Globus pallidus (tissue), 1 donor: Measurements from ENCODE around the gene ALPL.

ENCODE experiments used
- DNase-seq: peaks from one replicate; pipeline ENCODE4 v3.0.0-alpha.2; 2015; ENCODE audit warnings: low spot score

Gene ALPL

DNA sequence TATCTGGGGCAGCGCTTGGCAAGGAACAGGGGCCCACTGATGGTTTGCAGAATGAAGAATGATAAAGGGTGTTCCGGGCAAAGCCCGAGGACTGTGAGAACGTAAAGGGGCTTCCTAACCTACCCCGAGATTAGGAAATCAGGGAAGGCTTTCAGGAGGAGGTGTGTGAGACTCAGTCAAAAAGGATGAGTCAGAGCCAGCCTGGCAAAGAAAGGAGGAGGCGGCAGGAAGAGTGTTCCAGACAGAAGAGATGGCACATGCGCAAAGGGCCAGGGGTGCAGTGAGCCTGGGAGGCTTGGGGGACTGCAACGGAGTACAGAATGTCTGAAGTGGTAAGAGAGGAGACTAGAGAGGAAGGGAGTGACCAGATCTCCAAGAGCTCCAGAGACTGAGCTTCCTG lies 89.7 kb downstream of the ALPL start:
- DNase-seq, result no peak

DNA sequence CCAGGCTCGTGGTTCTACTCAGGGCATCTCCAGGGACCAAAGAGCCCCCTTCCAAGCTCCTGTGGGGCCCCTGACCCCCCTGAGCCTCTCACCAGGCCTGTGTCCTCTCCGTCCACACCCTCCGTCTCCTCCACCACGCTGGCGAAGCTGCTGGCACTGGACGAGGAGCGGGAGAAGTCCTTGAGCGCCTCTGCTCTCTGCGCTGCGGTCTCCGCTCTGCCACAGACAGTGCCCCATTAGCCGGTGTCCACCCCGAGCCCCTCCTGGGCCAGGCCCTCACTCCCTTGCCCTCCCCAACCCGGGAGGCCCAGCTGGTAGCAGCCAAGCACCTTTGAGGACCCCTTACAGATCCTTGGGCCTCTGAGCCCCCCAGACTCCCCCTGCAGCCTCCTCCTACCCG lies 90.2 kb downstream of the ALPL start:
- no peak for DNase-seq

DNA sequence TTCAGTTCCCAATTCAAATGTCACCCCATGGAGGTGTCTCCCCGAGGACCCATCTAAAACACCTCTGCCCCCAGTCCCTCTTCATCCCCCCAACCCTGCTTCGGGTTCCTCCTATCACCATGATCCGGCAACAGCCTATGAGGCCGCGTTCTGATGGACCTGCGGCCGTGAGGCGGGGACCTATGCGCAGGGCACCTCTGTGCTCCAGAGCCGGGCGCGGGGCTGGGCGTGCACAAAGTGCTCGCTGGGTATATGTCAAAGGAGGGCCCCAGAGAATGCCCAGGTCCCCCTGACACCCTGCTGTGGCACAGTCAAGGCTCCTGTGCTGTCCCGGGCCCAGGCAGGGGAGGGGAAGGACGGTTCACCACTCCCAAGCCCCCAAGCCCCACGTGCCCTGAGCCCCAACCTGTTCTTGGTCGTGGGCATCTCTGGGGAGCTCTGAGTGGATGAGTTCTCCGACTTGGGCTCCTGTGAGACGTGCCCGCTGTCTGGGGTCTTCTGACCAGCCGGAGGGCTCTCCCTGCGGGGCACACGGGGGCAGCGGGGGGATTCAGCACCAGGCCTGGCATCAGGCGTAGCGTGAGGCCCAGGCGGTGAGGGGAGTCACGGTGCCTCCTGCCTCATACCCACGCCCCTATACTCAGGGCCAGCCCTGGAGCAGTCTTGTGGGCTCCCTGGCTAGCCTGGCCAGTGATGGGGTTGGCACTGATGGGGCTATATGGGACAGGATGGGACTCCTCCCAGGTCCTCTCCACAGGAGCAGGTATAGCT lies 92.2 kb downstream of the ALPL start:
- DNase-seq, result no peak

- no peak for DNase-seq
Observed at GRCh38 chr1:21603177-21604138, 94.2 kb downstream of the ALPL start.

- DNase-seq, result no peak
Observed at GRCh38 chr1:21604208-21604957, 95.2 kb downstream of the ALPL start.

GRCh38 chr1:21605012-21605715 lies 95.9 kb downstream of the ALPL start:
- no peak for DNase-seq

GRCh38 chr1:21605964-21606705 lies 96.9 kb downstream of the ALPL start:
- no peak for DNase-seq

DNA sequence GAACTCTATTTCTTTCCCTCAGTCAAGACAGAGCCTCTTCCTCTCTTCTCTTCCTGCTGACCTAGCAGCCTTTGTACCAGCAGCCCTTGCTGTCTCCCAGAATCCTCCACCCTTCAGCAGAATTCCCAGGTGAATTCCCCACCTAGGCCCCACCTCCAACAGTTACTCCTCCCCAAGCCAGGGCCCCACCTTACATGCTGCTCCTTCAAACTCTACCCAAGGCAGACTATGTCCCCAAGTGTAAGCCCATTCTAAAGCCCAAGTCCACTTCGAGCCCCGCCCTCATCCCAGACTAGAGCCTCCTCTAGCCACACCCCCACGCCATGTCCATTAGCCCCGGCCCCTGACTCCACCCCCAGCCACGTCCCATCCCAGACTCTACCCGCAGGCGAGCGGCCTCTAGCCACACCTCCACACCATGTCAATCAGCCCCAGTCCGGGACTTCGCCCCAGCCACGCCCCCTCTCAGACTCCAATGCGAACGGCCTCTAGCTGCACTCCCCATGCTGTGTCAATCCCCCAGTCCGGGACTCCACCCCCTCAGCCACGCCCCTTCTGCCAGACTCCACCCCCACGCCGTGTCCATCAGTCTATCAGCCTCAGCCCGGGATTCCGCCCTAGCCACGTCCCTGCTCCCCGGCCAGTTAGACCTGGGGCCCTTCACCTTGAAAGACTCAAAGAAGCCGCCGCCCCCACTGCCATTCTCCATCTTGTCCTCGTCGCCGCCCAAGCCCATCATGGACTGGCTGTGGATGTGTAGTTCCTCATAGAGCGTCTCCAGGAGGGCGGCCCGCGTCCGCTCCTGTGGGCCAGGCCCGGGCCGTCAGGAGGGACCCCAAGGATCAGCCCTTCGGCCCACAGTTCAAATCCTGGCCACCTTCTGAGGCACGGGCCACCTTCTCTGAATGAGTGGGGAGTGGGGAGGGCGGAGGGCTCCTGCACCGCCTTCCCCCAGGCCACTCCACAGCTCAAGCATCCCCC lies 98.6 kb downstream of the ALPL start:
- DNase-seq, result no peak

- DNase-seq, result no peak
Observed at GRCh38 chr1:21608798-21609197, 99.6 kb downstream of the ALPL start.

DNA sequence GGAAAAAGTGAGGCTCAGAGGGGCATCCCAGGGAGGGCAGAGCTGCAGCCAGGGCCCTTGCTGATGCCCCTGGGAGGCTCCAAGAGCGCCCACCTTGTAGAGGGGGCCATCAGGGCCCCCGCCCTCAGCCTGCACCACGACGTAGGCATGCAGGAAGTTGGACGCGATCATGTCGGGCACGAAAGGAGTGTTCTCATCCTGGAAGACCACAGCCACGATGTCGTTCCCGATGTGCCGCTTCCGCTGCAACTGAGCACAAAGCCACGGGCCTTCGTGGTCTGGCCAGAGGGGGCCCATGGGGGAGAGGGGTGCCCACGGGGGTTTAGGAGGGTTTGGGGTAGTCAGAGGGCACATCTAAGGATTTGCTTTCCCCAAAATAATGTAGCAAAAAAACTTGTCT lies 100.8 kb downstream of the ALPL start:
- DNase-seq, result no peak

DNA sequence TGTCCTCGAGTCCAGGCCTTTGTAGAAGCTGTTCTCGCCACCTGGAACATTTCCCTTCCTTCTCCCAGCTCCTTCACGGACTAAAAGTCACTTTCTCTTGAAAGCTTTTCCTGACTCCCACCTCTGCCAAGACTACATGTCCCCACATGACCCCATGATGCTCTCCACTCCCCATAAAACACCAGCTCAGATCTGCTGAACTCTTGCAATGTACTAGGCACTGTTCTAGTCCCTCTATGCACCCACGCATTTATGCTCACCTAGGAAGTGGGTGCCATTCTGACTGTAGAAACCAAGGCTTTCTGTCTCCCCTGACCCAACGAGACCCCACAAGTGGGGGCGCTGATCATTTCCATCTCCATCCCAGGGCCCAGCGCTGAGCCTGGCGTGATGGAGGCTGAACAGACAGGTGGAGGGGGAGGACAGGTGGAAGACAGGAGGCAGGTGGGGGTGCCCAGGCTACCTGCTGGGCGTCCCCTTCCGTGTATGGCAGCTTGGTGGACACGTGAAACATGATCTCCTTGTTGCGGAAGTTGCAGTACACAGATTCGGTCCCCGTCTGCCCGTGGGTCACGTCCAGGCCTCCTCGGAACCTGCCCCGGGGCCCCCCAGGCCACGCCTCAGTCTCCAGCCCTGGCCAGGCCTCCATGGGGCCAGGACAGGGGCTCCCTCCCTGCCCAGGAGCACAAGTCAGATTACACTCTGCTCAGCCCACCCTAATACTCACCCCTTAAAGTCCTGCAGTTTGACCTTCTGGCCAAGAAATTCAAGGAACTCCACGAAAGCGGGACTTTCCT lies 102.0 kb downstream of the ALPL start:
- DNase-seq, result no peak

DNA sequence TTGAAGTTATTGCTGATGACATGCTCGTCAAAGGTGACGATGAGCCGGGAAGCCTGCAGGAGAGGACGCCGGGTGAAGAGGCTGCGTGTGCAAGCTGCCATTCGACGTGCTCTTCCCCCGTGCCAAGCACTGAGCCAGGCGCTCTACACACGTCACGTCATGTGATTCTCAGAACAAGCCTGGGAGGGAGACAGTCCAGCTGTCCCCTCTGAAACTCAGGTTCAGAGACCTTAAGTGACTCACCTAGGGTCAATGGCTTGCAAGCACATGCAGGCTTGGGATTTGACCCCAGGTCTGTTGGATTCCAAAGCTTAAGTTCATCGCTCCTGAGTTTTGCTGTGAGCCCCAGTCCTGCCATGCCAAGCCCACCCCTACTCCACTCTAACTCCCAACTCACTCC lies 102.8 kb downstream of the ALPL start:
- DNase-seq, result no peak

DNA sequence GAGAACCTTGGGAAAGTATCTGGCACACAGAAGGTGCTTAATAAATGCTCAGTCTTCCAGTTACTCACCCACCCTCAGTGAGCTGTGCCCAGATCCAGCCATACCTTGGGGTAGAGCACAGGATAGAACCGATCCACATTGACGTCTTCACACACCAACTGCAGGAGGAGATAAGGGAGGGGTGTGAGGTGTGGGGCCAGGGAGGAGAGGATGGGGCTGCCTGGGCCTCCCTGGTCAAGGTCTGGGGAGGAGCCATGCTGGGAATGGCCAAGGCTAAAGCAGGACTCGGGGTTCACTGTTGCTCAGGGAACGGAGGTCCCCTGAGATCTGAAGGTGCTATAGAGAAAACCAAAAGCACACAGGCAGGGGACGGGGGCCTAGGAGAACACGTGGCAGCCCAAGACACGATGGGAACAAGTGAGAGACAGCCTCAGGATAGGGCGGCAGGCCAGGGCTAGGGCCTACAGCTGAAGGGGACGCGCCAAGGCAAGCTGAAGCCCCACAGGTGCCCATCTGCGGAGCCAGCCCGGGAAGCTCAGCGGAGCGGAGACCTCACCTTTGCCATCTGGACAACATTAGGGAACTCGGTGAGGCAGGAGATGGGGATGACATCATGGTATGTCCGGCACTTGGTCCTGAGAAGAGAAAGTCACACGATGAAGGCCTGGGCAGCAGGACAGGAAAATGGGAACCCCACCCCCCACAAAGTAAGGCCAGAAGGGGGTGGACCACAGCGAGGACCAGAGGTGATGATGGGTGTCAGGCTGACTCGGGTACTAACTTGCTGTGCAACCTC lies 104.0 kb downstream of the ALPL start:
- DNase-seq, result no peak

GRCh38 chr1:21614419-21615115 lies 105.3 kb downstream of the ALPL start:
- DNase-seq, result no peak

- DNase-seq, result no peak
Observed at GRCh38 chr1:21616372-21616771, 107.1 kb downstream of the ALPL start.

DNA sequence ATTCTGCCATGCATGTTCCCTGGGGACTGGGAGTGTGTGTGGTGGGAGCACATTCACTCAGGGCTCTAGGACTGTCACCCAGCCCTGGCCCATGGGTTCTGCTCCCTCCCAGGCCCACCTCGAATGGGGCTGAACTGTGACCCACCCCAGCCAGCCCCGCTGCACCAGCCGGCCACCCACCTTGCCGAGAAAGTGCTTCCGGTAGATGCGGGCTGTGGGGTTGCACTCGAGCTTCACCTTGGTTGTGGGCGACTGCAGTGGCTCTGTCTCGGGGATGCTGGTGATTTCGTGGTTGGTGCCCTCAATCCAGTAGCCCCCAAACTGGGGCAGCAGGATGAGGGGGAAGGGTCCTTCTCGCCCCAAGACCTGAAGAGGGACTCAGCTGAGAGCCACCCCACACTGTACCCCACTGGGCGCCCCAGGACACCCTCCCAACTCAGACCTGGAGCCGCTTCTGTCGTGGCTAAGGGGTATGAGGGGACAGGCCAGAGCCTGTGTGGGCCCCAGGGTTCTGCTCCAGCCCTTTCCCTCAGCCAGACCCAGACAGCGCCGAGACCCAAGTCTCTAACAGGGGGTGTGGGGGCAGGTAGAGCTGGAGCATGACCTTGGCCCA lies 108.0 kb downstream of the ALPL start:
- DNase-seq, result no peak

DNA sequence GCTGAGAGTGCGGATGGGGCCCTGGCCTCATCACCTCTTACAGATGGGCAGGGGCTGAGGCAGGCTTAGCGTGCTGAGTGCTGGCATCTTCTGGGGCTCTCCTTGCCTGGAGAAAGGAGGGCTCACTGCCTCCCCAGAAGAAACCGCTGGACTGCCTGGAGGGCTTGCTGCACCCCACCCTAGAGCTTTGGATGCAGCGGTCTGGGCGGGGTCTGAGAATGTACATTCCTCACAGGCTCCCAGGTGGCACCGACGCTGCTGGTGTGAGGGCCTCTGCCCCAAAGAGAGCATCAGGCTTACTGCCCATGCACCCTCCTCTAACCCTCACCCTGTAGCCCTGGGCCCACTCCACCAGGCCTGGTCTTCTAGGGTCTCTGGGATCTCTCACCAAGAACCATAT lies 108.8 kb downstream of the ALPL start:
- no peak for DNase-seq
